Liver (tissue), 9 donors: ENCODE measurements around the gene KDM4C. TPM values are rescaled to one million over a fixed set of nuclear protein-coding genes. Genes with fewer than 3 reads are reported as not detected.

ENCODE experiments used
- DNase-seq: peaks from one replicate; pipeline ENCODE4 v3.0.0-alpha.2; 2017; ENCODE audit warnings: low spot score
- H3K27ac ChIP-seq, 2 donors: one replicate each; pipeline ENCODE4 v1.7.0; 2013; ENCODE audit warnings: inconsistent platforms in 2 of 2, low read length in 2 of 2, control low read depth in 1 of 2, low read depth in 1 of 2, mild to moderate bottlenecking in 1 of 2
- H3K27me3 ChIP-seq, 4 donors: one replicate each; pipeline versions ENCODE4 v1.6.1 to v1.7.0; 2013; ENCODE audit warnings: low read length in 3 of 4, inconsistent platforms in 1 of 4, mild to moderate bottlenecking in 1 of 4, moderate library complexity in 1 of 4; ENCODE audit not compliant: control insufficient read depth in 4 of 4, insufficient read depth in 4 of 4
- H3K36me3 ChIP-seq, 4 donors: one replicate each; pipeline versions ENCODE4 v1.6.1 to v1.7.0; 2013; ENCODE audit warnings: low read length in 3 of 4, mild to moderate bottlenecking in 3 of 4, low read depth in 1 of 4, moderate library complexity in 1 of 4; ENCODE audit not compliant: control insufficient read depth in 4 of 4, insufficient read depth in 3 of 4
- H3K4me1 ChIP-seq, 4 donors: one replicate each; pipeline versions ENCODE4 v1.6.1 to v1.7.0; 2013; ENCODE audit warnings: low read length in 3 of 4, mild to moderate bottlenecking in 3 of 4, moderate library complexity in 1 of 4; ENCODE audit not compliant: control insufficient read depth in 4 of 4, insufficient read depth in 4 of 4
- H3K4me3 ChIP-seq, 3 donors: one replicate each; pipeline versions ENCODE4 v1.6.1 to v1.7.0; 2013; ENCODE audit warnings: low read length in 3 of 3, control low read depth in 1 of 3, low read depth in 1 of 3, mild to moderate bottlenecking in 1 of 3
- H3K9ac ChIP-seq, 2 donors: one replicate each; pipeline ENCODE4 v1.7.0; 2013; ENCODE audit warnings: low read length in 2 of 2, mild to moderate bottlenecking in 2 of 2, moderate library complexity in 2 of 2, control low read depth in 1 of 2, low read depth in 1 of 2
- H3K9me3 ChIP-seq, 4 donors: one replicate each; pipeline versions ENCODE4 v1.6.1 to v1.7.0; 2013; ENCODE audit warnings: low read length in 3 of 4; ENCODE audit not compliant: control insufficient read depth in 4 of 4
- ATF3 ChIP-seq: IDR thresholded peaks from 2 replicates; pipeline ENCODE4 v1.6.1; 2016; ENCODE audit warnings: antibody characterized with exemption
- EGR1 ChIP-seq, 2 donors: IDR thresholded peaks; 2 replicates each; pipeline ENCODE4 v1.6.1; 2016 to 2018; ENCODE audit warnings: antibody characterized with exemption in 2 of 2, low read depth in 2 of 2
- FOXA1 ChIP-seq: IDR thresholded peaks from 2 replicates; pipeline ENCODE4 v1.6.1; 2016; ENCODE audit warnings: antibody characterized with exemption
- FOXA2 ChIP-seq: IDR thresholded peaks from 2 replicates; pipeline ENCODE4 v1.6.1; 2016; ENCODE audit warnings: antibody characterized with exemption
- GABPA ChIP-seq, 2 donors: IDR thresholded peaks in 1 of 2; conservative IDR thresholded peaks in 1 of 2; 2 replicates each; pipeline ENCODE4 v1.6.1; 2016; ENCODE audit warnings: antibody characterized with exemption in 2 of 2, mild to moderate bottlenecking in 1 of 2, moderate library complexity in 1 of 2
- HNF4A ChIP-seq, 2 donors: conservative IDR thresholded peaks; 2 replicates each; pipeline ENCODE4 v1.6.1; 2016; ENCODE audit warnings: antibody characterized with exemption in 2 of 2, mild to moderate bottlenecking in 2 of 2
- HNF4G ChIP-seq: IDR thresholded peaks from 2 replicates; pipeline ENCODE4 v1.6.1; 2016; ENCODE audit warnings: antibody characterized with exemption
- NR2F2 ChIP-seq: IDR thresholded peaks from 2 replicates; pipeline ENCODE4 v1.6.1; 2016; ENCODE audit warnings: antibody characterized with exemption
- RAD21 ChIP-seq, 2 donors: IDR thresholded peaks; 2 replicates each; pipeline ENCODE4 v1.6.1; 2016; ENCODE audit warnings: antibody characterized with exemption in 2 of 2, mild to moderate bottlenecking in 2 of 2
- REST ChIP-seq: IDR thresholded peaks from 2 replicates; pipeline ENCODE4 v1.6.1; 2016; ENCODE audit warnings: antibody characterized with exemption, mild to moderate bottlenecking
- RXRA ChIP-seq, 2 donors: IDR thresholded peaks; 2 replicates each; pipeline ENCODE4 v1.6.1; 2017 to 2018; ENCODE audit warnings: antibody characterized with exemption in 2 of 2, mild to moderate bottlenecking in 1 of 2
- SP1 ChIP-seq: IDR thresholded peaks from 2 replicates; pipeline ENCODE4 v1.6.1; 2018; ENCODE audit warnings: antibody characterized with exemption, mild to moderate bottlenecking
- TAF1 ChIP-seq: conservative IDR thresholded peaks from 2 replicates; pipeline ENCODE4 v1.6.1; 2016; ENCODE audit warnings: antibody characterized with exemption, mild to moderate bottlenecking
- YY1 ChIP-seq: IDR thresholded peaks from 2 replicates; pipeline ENCODE4 v1.6.1; 2016; ENCODE audit warnings: antibody characterized with exemption, mild to moderate bottlenecking
- ZBTB33 ChIP-seq: IDR thresholded peaks from 2 replicates; pipeline ENCODE4 v1.6.1; 2016; ENCODE audit warnings: antibody characterized with exemption
- WGBS: extraction: QIAGEN DNeasy Blood & Tissue Kit; methylation state at CpG from one replicate; pipeline ENCODE4 v1.1.7; 2013; 5-methylcytosine and 5-hydroxymethylcytosine counted together
- polyA plus RNA-seq, 2 donors: library from polyadenylated mRNA; stranded (reverse) in 1 of 2; unstranded in 1 of 2; fragments of 200-250 nt in 1 of 2; fragments of >200 nt in 1 of 2; fragmentation: Nextera tagmentation in 1 of 2; extraction: Ambion mirVana in 1 of 2; gene quantifications; one replicate each; pipeline versions ENCODE4 v1.2.1 to v1.2.3, GENCODE V29; 2013 to 2015
- total RNA-seq, 2 donors: library from RNA; depleted of rRNA; stranded (reverse); fragments of >200 nt; gene quantifications; one replicate each; pipeline ENCODE4 v1.2.3, GENCODE V29; 2014
- TF ChIP-seq, protein P1 (sequence below): IDR thresholded peaks from 2 replicates; pipeline ENCODE4 v1.6.1; 2016; ENCODE audit warnings: antibody characterized with exemption
- TF ChIP-seq, protein P2 (sequence below): fragments of 150-350 bp; IDR thresholded peaks from 2 replicates; pipeline ENCODE4 v1.5.1; 2017; ENCODE audit warnings: improper control_type of control experiment, low read depth, low read length; ENCODE audit not compliant: missing input control
- donor health status: healthy.
- donor health status: healthy.
- donor health status: healthy.
- donor health status: healthy.
- donor health status: healthy.

KDM4C gene
- total and polyA plus RNA-seq, 4 donors: 4.3 to 40.2 (median 24.0) TPM

- TF ChIP-seq RAD21 (IDR thresholded peaks at IDR 0.05): no peak
- TF ChIP-seq NR2F2: no peak
- TF ChIP-seq SP1: no peak
- TF ChIP-seq FOXA2: no peak
- TF ChIP-seq, protein P1, sequence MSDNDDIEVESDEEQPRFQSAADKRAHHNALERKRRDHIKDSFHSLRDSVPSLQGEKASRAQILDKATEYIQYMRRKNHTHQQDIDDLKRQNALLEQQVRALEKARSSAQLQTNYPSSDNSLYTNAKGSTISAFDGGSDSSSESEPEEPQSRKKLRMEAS: no peak
- no peak for TF ChIP-seq ATF3
- TF ChIP-seq, protein P2, sequence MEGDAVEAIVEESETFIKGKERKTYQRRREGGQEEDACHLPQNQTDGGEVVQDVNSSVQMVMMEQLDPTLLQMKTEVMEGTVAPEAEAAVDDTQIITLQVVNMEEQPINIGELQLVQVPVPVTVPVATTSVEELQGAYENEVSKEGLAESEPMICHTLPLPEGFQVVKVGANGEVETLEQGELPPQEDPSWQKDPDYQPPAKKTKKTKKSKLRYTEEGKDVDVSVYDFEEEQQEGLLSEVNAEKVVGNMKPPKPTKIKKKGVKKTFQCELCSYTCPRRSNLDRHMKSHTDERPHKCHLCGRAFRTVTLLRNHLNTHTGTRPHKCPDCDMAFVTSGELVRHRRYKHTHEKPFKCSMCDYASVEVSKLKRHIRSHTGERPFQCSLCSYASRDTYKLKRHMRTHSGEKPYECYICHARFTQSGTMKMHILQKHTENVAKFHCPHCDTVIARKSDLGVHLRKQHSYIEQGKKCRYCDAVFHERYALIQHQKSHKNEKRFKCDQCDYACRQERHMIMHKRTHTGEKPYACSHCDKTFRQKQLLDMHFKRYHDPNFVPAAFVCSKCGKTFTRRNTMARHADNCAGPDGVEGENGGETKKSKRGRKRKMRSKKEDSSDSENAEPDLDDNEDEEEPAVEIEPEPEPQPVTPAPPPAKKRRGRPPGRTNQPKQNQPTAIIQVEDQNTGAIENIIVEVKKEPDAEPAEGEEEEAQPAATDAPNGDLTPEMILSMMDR: no peak
- no peak for TF ChIP-seq GABPA (IDR thresholded peaks at IDR 0.05 in 1 of 2, conservative IDR thresholded peaks at IDR 0.05 in 1 of 2)
- no peak for TF ChIP-seq HNF4G
- no peak for TF ChIP-seq YY1
- no peak for TF ChIP-seq RXRA (IDR thresholded peaks at IDR 0.05)
- no peak for TF ChIP-seq HNF4A (conservative IDR thresholded peaks at IDR 0.05)
- TF ChIP-seq FOXA1: no peak
- no peak for TF ChIP-seq EGR1 (IDR thresholded peaks at IDR 0.05; ENCODE audit: low read depth in 2 of 2)
- no peak for TF ChIP-seq REST
- TF ChIP-seq ZBTB33: no peak
- no peaks in the 10 kb centered on the region for H3K27me3 ChIP-seq
- no peak overlapping the region for H3K4me3 ChIP-seq
- no peak overlapping the region for H3K9ac ChIP-seq
- peaks cover 0 to 3% (median under 1%) of the 10 kb centered on the region in 4 donors for H3K36me3 ChIP-seq
- no peak overlapping the region for H3K27ac ChIP-seq
- H3K9me3 ChIP-seq: no peaks in the 10 kb centered on the region
- peaks cover 0 to 1% (median 0%) of the 10 kb centered on the region in 4 donors for H3K4me1 ChIP-seq
- WGBS: 76% methylated on average over 4 of the region's 4 CpGs
- no peak for DNase-seq
Measured at GRCh38 chr9:6811436-6811835, 53.7 kb downstream of the KDM4C start.

- H3K4me1 ChIP-seq: peaks cover 0 to 19% (median 7%) of the 10 kb centered on the region in 4 donors
- 90% methylated on average over 3 of the region's 3 CpGs for WGBS
- TF ChIP-seq FOXA1 (no peak), RAD21 (IDR thresholded peaks at IDR 0.05) (no peak), SP1 (no peak), RXRA (IDR thresholded peaks at IDR 0.05) (no peak), FOXA2 (no peak), GABPA (IDR thresholded peaks at IDR 0.05 in 1 of 2, conservative IDR thresholded peaks at IDR 0.05 in 1 of 2) (no peak), HNF4G (no peak), ATF3 (no peak), HNF4A (conservative IDR thresholded peaks at IDR 0.05) (no peak), ZBTB33 (no peak), TAF1 (no peak)
- TF ChIP-seq, protein P2: no peak
Measured at GRCh38 chr9:6816581-6816980, 58.8 kb downstream of the KDM4C start.

More at GRCh38 chr9:6816581-6816980, 58.8 kb downstream of the KDM4C start:
- Histone ChIP-seq H3K9me3 (no peaks in the 10 kb centered on the region), H3K27ac (no peak overlapping the region), H3K4me3 (no peak overlapping the region), H3K9ac (no peak overlapping the region), H3K27me3 (no peaks in the 10 kb centered on the region), H3K36me3 (no peaks in the 10 kb centered on the region)
- DNase-seq: no peak
